B cell (primary cell): ENCODE results near the gene MAMLD1. TPM values are rescaled to one million over a fixed set of nuclear protein-coding genes. Genes with fewer than 3 reads are reported as not detected.

Experiments used
- ATAC-seq: fragments of 200-7000 bp; cut with Tn5 transposase; one replicate; pipeline ENCODE4 v1.10.0; 2021; ENCODE audit warnings: low read depth, mild to moderate bottlenecking, moderate number of reproducible peaks, moderate library complexity
- CTCF ChIA-PET: fragments of 350-600 bp; sonication (Branson Sonifier 250); formaldehyde crosslinking; loops from one replicate; lab custom pipeline; 2021; ENCODE audit warnings: antibody characterized with exemption, inconsistent platforms; lab: Charles Lee
- POLR2A ChIA-PET: fragments of 350-600 bp; sonication (Branson Sonifier 250); formaldehyde crosslinking; loops from one replicate; lab custom pipeline; 2021; ENCODE audit warnings: antibody characterized with exemption; lab: Charles Lee
- DNase-seq: peaks from one replicate; pipeline ENCODE4 v3.0.0; 2013
- H2AFZ ChIP-seq: 2 replicates; pipeline ENCODE4 v1.6.1; 2012; ENCODE audit warnings: mild to moderate bottlenecking, low read depth, low read length; ENCODE audit not compliant: insufficient read depth, poor library complexity, severe bottlenecking
- H3K27ac ChIP-seq, 2 donors: 1 replicate in 1 of 2; 2 replicates in 1 of 2; pipeline ENCODE4 v1.5.1; 2012 to 2013; ENCODE audit warnings: low read length in 2 of 2, mild to moderate bottlenecking in 2 of 2, moderate library complexity in 1 of 2
- H3K27me3 ChIP-seq, 4 experiments: fragments of 200-600 bp in 1 of 4; sonication (generic) in 1 of 4; replicated peaks in 1 of 4; 1 replicate in 2 of 4; 2 replicates in 2 of 4; pipeline versions ENCODE4 v1.6.1 to v1.7.0; 2013 to 2016; ENCODE audit warnings: low read length in 3 of 4, mild to moderate bottlenecking in 2 of 4, mixed read lengths in 1 of 4, moderate library complexity in 1 of 4; ENCODE audit not compliant: insufficient read depth in 4 of 4, control insufficient read depth in 3 of 4; ENCODE audit errors: control extremely low read depth in 1 of 4
- H3K36me3 ChIP-seq, 2 experiments: replicated peaks in 1 of 2; 1 replicate in 1 of 2; 2 replicates in 1 of 2; pipeline versions ENCODE4 v1.6.1 to v1.7.1; 2013; ENCODE audit warnings: low read length in 1 of 2; ENCODE audit not compliant: insufficient read depth in 2 of 2, control insufficient read depth in 1 of 2; ENCODE audit errors: control extremely low read depth in 1 of 2, extremely low read depth in 1 of 2
- H3K4me1 ChIP-seq, 2 donors: fragments of 200-600 bp in 1 of 2; sonication (generic) in 1 of 2; 1 replicate in 1 of 2; 2 replicates in 1 of 2; pipeline versions ENCODE4 v1.5.1 to v1.6.1; 2013 to 2017; ENCODE audit warnings: low read length in 2 of 2; ENCODE audit not compliant: control insufficient read depth in 2 of 2, insufficient read depth in 2 of 2
- H3K4me2 ChIP-seq: replicated peaks from 2 replicates; pipeline ENCODE3; 2012; ENCODE audit warnings: mild to moderate bottlenecking, low read depth, low read length; ENCODE audit not compliant: poor library complexity, severe bottlenecking
- H3K4me3 ChIP-seq, 5 experiments: fragments of 200-600 bp in 1 of 5; sonication (generic) in 1 of 5; 1 replicate in 3 of 5; 2 replicates in 2 of 5; pipeline versions ENCODE4 v1.5.1 to v1.7.0; 2011 to 2016; ENCODE audit warnings: low read length in 4 of 5, mild to moderate bottlenecking in 4 of 5, low read depth in 2 of 5, control low read depth in 1 of 5, moderate library complexity in 1 of 5; ENCODE audit not compliant: insufficient read depth in 1 of 5; ENCODE audit errors: control extremely low read depth in 1 of 5, extremely low read depth in 1 of 5
- H3K79me2 ChIP-seq: fragments of 200-600 bp; sonication (generic); one replicate; pipeline ENCODE4 v1.6.0; 2016; ENCODE audit warnings: low read length; ENCODE audit not compliant: control insufficient read depth, insufficient read depth
- H3K9ac ChIP-seq: fragments of 200-600 bp; sonication (generic); 2 replicates; pipeline ENCODE4 v1.6.1; 2017; ENCODE audit warnings: mild to moderate bottlenecking, low read length, moderate library complexity
- H3K9me3 ChIP-seq, 3 donors: one replicate each; pipeline versions ENCODE4 v1.6.1 to v1.7.1; 2013; ENCODE audit warnings: low read length in 2 of 3; ENCODE audit not compliant: control insufficient read depth in 2 of 3, insufficient read depth in 1 of 3; ENCODE audit errors: control extremely low read depth in 1 of 3
- H4K20me1 ChIP-seq: 2 replicates; pipeline ENCODE4 v1.6.0; 2012; ENCODE audit warnings: mild to moderate bottlenecking, low read length; ENCODE audit not compliant: insufficient read depth, control insufficient read depth, poor library complexity, severe bottlenecking
- H3K27ac Mint-ChIP-seq: one replicate; pipeline ENCODE4 v1.8.0; 2021; ENCODE audit warnings: mixed read lengths
- H3K27me3 Mint-ChIP-seq: one replicate; pipeline ENCODE4 v1.8.0; 2021; ENCODE audit warnings: mixed read lengths
- H3K4me1 Mint-ChIP-seq: one replicate; pipeline ENCODE4 v1.8.0; 2021; ENCODE audit warnings: mixed read lengths
- H3K4me3 Mint-ChIP-seq: one replicate; pipeline ENCODE4 v1.8.0; 2021; ENCODE audit warnings: mixed read lengths
- H3K9me3 Mint-ChIP-seq: one replicate; pipeline ENCODE4 v1.8.0; 2022; ENCODE audit warnings: mixed read lengths; ENCODE audit not compliant: insufficient read depth
- CTCF ChIP-seq: fragments of 200-600 bp; IDR thresholded peaks from one replicate; pipeline ENCODE4 v1.8.0; 2022; ENCODE audit warnings: antibody characterized with exemption, mild to moderate bottlenecking
- EZH2 ChIP-seq: IDR thresholded peaks from 2 replicates; pipeline ENCODE4 v1.6.1; 2012; ENCODE audit warnings: borderline replicate concordance, low read depth, mild to moderate bottlenecking, moderate library complexity, low read length; ENCODE audit not compliant: insufficient read depth, poor library complexity, severe bottlenecking
- WGBS: methylation state at CpG from one replicate; pipeline ENCODE4 v1.1.5; 2013; ENCODE audit warnings: missing lambda C conversion rate; ENCODE audit not compliant: insufficient coverage; 5-methylcytosine and 5-hydroxymethylcytosine counted together
- intact Hi-C: fragments of 100-400 bp; cut with micrococcal nuclease; formaldehyde crosslinking; loops from one replicate; pipeline ENCODE4 v1.10.0; 2022
- polyA plus RNA-seq: library from polyadenylated mRNA; depleted of rRNA; stranded (reverse); fragments of >200 nt; gene quantifications from 2 replicates; pipeline ENCODE4 v1.2.3, GENCODE V29; 2012
- total RNA-seq, 2 donors: library from RNA; stranded (reverse); fragments of 120-200 nt in 1 of 2; gene quantifications; 1 replicate in 1 of 2; 2 replicates in 1 of 2; pipeline versions ENCODE4 v1.2.3 to v1.2.4, GENCODE V29; 2013 to 2022

Gene MAMLD1
- total and polyA plus RNA-seq, 2 donors (not counting 1 experiment from before 2014, with no cell fraction given): 1.4 to 1.9 TPM

- H3K9me3 ChIP-seq: no peaks in the 10 kb centered on the region
- H3K36me3 ChIP-seq: no peaks in the 10 kb centered on the region
- no peak for TF ChIP-seq CTCF
- no peak for TF ChIP-seq EZH2
- H3K4me2 ChIP-seq: no peak overlapping the region
- DNase-seq: no peak
- no peaks in the 10 kb centered on the region for H3K79me2 ChIP-seq
- no peak overlapping the region for H3K27ac Mint-ChIP-seq
- intact Hi-C loops: no loop called here
- no peaks in the 10 kb centered on the region for H3K4me1 ChIP-seq
- ChIA-PET CTCF (no interaction called here), POLR2A (no interaction called here)
- H2AFZ ChIP-seq: no peak overlapping the region
- no peak overlapping the region for H3K9ac ChIP-seq
- no peaks in the 10 kb centered on the region for H3K4me1 Mint-ChIP-seq
- no peak overlapping the region for H3K27ac ChIP-seq
- no peaks in the 10 kb centered on the region for H4K20me1 ChIP-seq
- H3K27me3 Mint-ChIP-seq: peaks cover 7% of the 10 kb centered on the region
- H3K27me3 ChIP-seq: no peaks in the 10 kb centered on the region
- H3K9me3 Mint-ChIP-seq: no peaks in the 10 kb centered on the region
- WGBS: no CpG with 5 or more reads among the region's 6 CpGs
- H3K4me3 ChIP-seq: no peak overlapping the region
- no peak for ATAC-seq
- H3K4me3 Mint-ChIP-seq: no peak overlapping the region
Observed at GRCh38 chrX:150372756-150373155, 9.6 kb downstream of the MAMLD1 start.

GRCh38 chrX:150375243-150375770 lies 12.2 kb downstream of the MAMLD1 start:
- Histone ChIP-seq H3K9me3 (no peaks in the 10 kb centered on the region), H3K9ac (no peak overlapping the region), H3K4me2 (no peak overlapping the region), H3K79me2 (no peaks in the 10 kb centered on the region), H3K4me1 (no peaks in the 10 kb centered on the region), H3K4me3 (no peak overlapping the region), H4K20me1 (no peaks in the 10 kb centered on the region), H3K27me3 (no peaks in the 10 kb centered on the region), H2AFZ (no peak overlapping the region), H3K36me3 (no peaks in the 10 kb centered on the region), H3K27ac (no peak overlapping the region)
- no peaks in the 10 kb centered on the region for H3K9me3 Mint-ChIP-seq
- CTCF ChIA-PET: no interaction called here
- TF ChIP-seq CTCF (no peak), EZH2 (no peak)
- H3K27me3 Mint-ChIP-seq: peaks cover 7% of the 10 kb centered on the region
- POLR2A ChIA-PET: no interaction called here
- DNase-seq (no peak), ATAC-seq (no peak)
- WGBS: no CpG with 5 or more reads among the region's 4 CpGs
- H3K27ac Mint-ChIP-seq: no peak overlapping the region
- no peaks in the 10 kb centered on the region for H3K4me1 Mint-ChIP-seq
- H3K4me3 Mint-ChIP-seq: no peak overlapping the region
- intact Hi-C loops: no loop called here
